IPS DF 19.7 (cell line): Measurements from ENCODE around the gene DEFB131A.
A peak's percentile ranks its signal among the peaks of the same experiment; 100 is the strongest.
"Not testable (repeated sequence)": the region's sequence is repeated elsewhere in the genome, so short reads cannot be mapped to it uniquely, and the experiment has no call there.

ENCODE experiments used
- DNase-seq: peaks from one replicate; pipeline ENCODE4 v3.0.0-alpha.2; 2013; ENCODE audit warnings: low read depth, low spot score

Gene DEFB131A

DNA sequence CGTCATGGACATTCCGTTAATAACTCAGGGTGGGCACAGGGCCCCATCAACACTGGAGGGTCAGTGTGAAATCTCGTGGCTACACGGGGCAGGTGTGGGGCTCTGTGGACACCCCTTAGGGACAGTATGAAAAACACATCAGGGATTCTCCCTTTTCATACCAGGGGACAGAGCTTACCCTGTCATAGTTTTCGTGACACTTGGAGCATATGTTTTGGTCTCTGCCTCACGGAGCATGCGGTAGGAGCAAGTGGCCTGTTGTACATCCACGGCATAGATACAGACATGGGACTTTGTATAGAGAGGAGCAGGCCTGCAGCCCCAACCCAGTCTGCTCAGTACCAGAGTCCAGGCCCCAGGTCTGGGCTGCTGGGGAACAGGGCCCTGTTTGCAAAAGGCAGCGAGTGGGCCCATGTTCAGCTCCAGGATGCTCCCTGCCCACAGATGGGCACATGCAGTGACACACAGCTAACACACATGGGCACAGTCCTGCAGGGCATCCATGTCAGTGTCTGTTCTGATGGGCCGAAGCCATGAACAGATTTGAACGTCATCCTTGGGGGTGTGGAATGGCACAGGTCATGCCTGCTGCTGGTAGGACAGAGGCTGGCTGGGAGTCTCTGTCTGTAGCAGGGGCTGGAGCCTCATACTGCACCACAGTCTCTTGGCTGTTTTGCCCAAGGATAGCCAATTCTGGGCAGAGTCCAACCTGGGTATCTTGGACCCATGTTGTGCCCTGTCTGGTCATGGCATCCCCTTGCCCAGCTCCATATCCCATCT, 50.2 kb downstream of the DEFB131A start:
- not testable (repeated sequence) for DNase-seq

DNA sequence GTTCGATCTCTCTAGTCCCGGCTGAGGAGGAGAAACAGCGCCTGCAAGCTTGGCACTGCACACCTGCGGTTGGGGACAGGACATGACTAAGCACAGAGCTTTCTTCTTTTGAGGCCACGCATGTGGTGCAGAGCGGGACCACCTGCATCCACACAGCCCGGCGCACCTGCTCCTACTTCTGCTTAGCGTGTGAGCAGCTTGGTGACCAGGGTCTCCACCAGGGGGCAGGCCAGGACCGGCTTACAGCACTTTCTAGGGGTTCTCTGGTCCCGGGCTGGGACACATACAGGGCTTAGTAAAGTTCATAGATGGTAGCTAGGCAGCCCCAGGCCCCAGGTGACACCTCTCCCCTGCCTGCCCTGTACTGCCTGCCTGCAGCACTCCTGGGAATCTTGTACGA, 51.2 kb downstream of the DEFB131A start:
- DNase-seq, result peak; percentile 42

DNA sequence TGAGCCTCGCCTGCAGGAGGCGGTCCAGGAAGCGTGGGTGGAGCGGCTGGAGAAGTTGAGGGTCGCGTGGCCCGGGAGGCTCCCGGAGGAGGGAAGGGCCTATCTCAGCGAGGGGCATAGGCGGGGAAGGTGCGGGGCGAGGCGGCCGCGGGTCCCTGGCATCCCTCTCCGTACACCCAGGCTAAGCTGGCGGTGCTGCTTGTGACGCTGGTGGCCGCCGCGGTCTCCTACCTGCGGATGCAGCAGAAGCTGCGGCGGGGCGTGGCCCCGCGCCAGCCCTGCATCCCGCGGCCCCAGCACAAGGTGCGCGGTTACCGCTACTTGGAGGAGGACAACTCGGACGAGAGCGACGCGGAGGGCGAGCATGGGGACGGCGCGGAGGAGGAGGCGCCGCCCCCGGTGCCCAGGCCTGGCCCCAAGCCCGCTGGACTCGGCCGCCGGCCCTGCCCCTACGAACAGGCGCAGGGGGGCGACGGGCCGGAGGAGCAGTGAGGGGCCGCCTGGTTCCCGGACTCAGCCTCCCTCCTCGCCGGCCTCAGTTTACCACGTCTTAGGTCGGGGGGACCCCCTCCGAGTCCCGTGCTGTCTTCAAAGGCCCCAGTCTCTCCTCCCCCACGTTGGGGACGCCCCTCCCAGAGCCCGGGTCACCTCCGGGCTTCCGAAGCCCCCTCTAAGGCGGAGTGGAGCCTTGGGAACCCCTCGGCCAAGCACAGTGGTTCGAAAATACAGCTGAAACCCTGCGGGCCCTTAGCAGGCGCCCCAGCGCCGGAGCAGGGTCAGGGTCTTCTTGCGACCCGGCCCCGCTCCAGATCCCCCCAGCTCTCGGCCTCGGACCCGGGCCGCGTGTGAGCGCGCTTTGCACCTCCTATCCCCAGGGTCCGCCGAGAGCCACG, 53.6 kb downstream of the DEFB131A start:
- DNase-seq, result not testable (repeated sequence)

DNA sequence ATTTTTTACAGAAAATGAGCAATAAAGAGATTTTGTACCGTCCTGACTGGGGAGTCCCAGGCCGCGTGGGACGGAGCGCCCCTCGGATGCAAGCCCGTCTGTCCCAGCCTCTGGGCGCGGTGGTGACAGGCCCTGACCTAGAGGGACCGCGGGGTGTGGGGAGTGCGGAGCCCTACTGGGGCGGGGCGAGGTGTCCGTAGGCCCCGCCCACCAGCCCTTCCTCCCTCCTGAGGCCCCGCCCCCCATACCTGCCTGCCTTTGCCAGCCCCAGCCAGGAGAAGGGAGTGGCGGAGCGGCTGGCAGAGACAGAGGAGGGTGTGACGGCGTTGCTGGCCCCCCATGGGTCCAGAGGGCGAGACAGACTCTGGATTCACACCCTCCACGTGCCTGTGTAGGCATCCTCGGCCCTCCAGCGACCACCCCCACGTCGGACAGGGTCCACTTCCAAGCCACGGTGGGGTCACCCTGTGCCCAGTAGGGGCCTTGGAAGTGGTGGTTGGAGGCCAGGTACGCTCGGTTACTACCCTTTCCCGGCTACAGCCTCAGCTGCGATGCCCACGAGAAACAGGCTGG, 54.3 kb downstream of the DEFB131A start:
- not testable (repeated sequence) for DNase-seq

DNA sequence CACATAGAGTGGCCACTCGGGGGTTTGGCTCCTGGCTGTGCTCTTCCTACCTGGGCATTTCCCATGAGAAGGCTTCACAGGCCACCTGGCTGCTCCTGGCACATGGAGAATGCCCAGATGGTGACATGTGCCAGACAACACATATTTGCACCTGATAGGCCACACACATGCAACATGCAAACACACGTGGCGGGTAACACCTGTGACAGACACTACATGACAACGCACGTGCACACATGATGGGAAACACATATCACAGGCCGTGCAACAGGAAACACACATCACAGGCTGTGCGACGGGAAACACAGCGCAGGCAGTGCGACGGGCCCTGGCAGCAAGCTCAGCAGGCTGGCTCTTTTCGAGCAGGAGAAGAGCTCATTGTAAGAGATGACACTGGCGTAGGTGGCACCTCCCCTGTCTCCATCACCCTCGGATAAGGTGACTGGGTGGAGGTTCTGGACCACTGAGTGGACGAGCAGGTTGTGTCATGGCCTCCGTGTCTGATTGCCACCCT, 55.8 kb downstream of the DEFB131A start:
- not testable (repeated sequence) for DNase-seq
